Adrenal gland (tissue), 5 donors: ENCODE results near the gene CLEC2L.

Source experiments
- CTCF ChIP-seq, 6 experiments: fragments of 450-650 bp in 4 of 6; fragments of 200-600 bp in 2 of 6; sonication (generic) in 1 of 6; IDR thresholded peaks; 1 replicate in 5 of 6; 2 replicates in 1 of 6; pipeline versions ENCODE4 v1.5.1 to v1.8.0; 2016 to 2021; ENCODE audit warnings: antibody characterized with exemption in 6 of 6, mild to moderate bottlenecking in 2 of 6, moderate library complexity in 1 of 6
- POLR2A ChIP-seq, 2 donors: fragments of 450-650 bp; IDR thresholded peaks; one replicate each; pipeline ENCODE4 v1.6.1; 2017; ENCODE audit warnings: antibody characterized with exemption in 2 of 2, mild to moderate bottlenecking in 2 of 2, moderate library complexity in 1 of 2
- donor health status: DM: no; HTN: no; CAD: no.

GRCh38 chr7:139571190-139571589 is 47.7 kb downstream of the CLEC2L start:
- no peak for TF ChIP-seq CTCF (IDR thresholded peaks at IDR 0.05)
- no peak for TF ChIP-seq POLR2A (IDR thresholded peaks at IDR 0.05)
